Keratinocyte (primary cell): ENCODE results near the gene DMXL1. TPM values are rescaled to one million over a fixed set of nuclear protein-coding genes. Genes with fewer than 3 reads are reported as not detected.

Experiments used
- DNase-seq: peaks from one replicate; pipeline ENCODE4 v3.0.0-alpha.2; 2011; ENCODE audit warnings: low read depth, missing footprints, low spot score
- FAIRE-seq: peaks from 2 replicates; lab custom pipeline; 2011; peaks lifted over from hg19 to GRCh38; lab: Jason Lieb, UNC
- H2AFZ ChIP-seq: 2 replicates; pipeline ENCODE4 v1.6.0; 2012; ENCODE audit warnings: low read length, control low read depth, inconsistent platforms; ENCODE audit not compliant: control insufficient read depth
- H3K27ac ChIP-seq: 2 replicates; pipeline ENCODE4 v1.5.1; 2011; ENCODE audit warnings: low read length; ENCODE audit not compliant: control insufficient read depth, insufficient read depth
- H3K27me3 ChIP-seq: 3 replicates; pipeline ENCODE4 v1.6.0; 2011; ENCODE audit warnings: low read length; ENCODE audit not compliant: control insufficient read depth, insufficient read depth; ENCODE audit errors: extremely low read depth
- H3K36me3 ChIP-seq, 2 experiments: 2 replicates in 1 of 2; 3 replicates in 1 of 2; pipeline ENCODE4 v1.5.1; 2011; ENCODE audit warnings: low read length in 2 of 2, mild to moderate bottlenecking in 1 of 2; ENCODE audit not compliant: control insufficient read depth in 2 of 2, insufficient read depth in 2 of 2; ENCODE audit errors: extremely low read depth in 1 of 2
- H3K4me1 ChIP-seq: 3 replicates; pipeline ENCODE4 v1.5.1; 2011; ENCODE audit warnings: low read length; ENCODE audit not compliant: control insufficient read depth, insufficient read depth; ENCODE audit errors: extremely low read depth
- H3K4me2 ChIP-seq: 3 replicates; pipeline ENCODE4 v1.6.0; 2011; ENCODE audit warnings: low read depth, low read length; ENCODE audit not compliant: control insufficient read depth, insufficient read depth; ENCODE audit errors: extremely low read depth
- H3K4me3 ChIP-seq, 3 experiments: fragments of 200-600 bp in 1 of 3; sonication (generic) in 1 of 3; 2 replicates in 2 of 3; 3 replicates in 1 of 3; pipeline ENCODE4 v1.5.1; 2011 to 2016; ENCODE audit warnings: low read length in 3 of 3, mild to moderate bottlenecking in 3 of 3, control low read depth in 2 of 3, inconsistent platforms in 1 of 3, low read depth in 1 of 3, mixed read lengths in 1 of 3, mixed run types in 1 of 3, moderate library complexity in 1 of 3; ENCODE audit not compliant: control insufficient read depth in 2 of 3, insufficient read depth in 2 of 3; ENCODE audit errors: extremely low read depth in 1 of 3
- H3K79me2 ChIP-seq: 2 replicates; pipeline ENCODE4 v1.6.0; 2012; ENCODE audit warnings: low read length; ENCODE audit not compliant: control insufficient read depth, insufficient read depth
- H3K9ac ChIP-seq: 3 replicates; pipeline ENCODE4 v1.6.0; 2011; ENCODE audit warnings: low read length; ENCODE audit not compliant: control insufficient read depth, insufficient read depth; ENCODE audit errors: extremely low read depth
- H3K9me1 ChIP-seq: 3 replicates; pipeline ENCODE4 v1.6.0; 2011; ENCODE audit warnings: low read length; ENCODE audit not compliant: control insufficient read depth, insufficient read depth; ENCODE audit errors: extremely low read depth
- H3K9me3 ChIP-seq: 2 replicates; pipeline ENCODE4 v1.5.1; 2012; ENCODE audit warnings: low read depth, low read length; ENCODE audit not compliant: control insufficient read depth
- H4K20me1 ChIP-seq: 3 replicates; pipeline ENCODE4 v1.6.0; 2011; ENCODE audit warnings: low read length; ENCODE audit not compliant: control insufficient read depth, insufficient read depth; ENCODE audit errors: extremely low read depth
- CTCF ChIP-seq, 3 experiments: IDR thresholded peaks in 1 of 3; conservative IDR thresholded peaks in 1 of 3; optimal IDR thresholded peaks in 1 of 3; 2 replicates in 2 of 3; 3 replicates in 1 of 3; pipeline versions ENCODE3 to v1.5.1; 2011; ENCODE audit warnings: low read length in 3 of 3, mild to moderate bottlenecking in 3 of 3, moderate library complexity in 2 of 3, control low read depth in 1 of 3, inconsistent platforms in 1 of 3; ENCODE audit not compliant: insufficient read depth in 2 of 3; ENCODE audit errors: extremely low read depth in 1 of 3
- EZH2 ChIP-seq: IDR thresholded peaks from one replicate; pipeline ENCODE4 v1.6.1; 2012; ENCODE audit warnings: inconsistent platforms, mild to moderate bottlenecking, low read length, moderate library complexity
- dilution Hi-C: fragments of 300-500 bp; cut with MboI; formaldehyde crosslinking; loops from one replicate; pipeline ENCODE4 v1.7.0; 2020; ENCODE audit warnings: low sequenced_read_pairs; ENCODE audit not compliant: extremely low pct_ligation_motif_present
- polyA plus RNA-seq, 5 experiments: library from polyadenylated mRNA; depleted of rRNA in 3 of 5; stranded (reverse) in 3 of 5; stranded (forward) in 1 of 5; unstranded in 1 of 5; fragments of >200 nt; gene quantifications; 1 replicate in 1 of 5; 2 replicates in 3 of 5; 3 replicates in 1 of 5; pipeline versions ENCODE4 v1.2.1 to v1.2.3, GENCODE V29; 2011 to 2012; ENCODE audit warnings: missing spikeins in 2 of 5, low read depth in 1 of 5, low replicate concordance in 1 of 5

Gene DMXL1
- polyA plus RNA-seq, 1 donor (not counting 4 experiments of a cell fraction or from before 2014, with no cell fraction given) = 13.1 TPM

- H2AFZ ChIP-seq = no peak overlapping the region
- FAIRE-seq = peak; percentile 79
- no peaks in the 10 kb centered on the region for H3K36me3 ChIP-seq
- H3K27me3 ChIP-seq = no peaks in the 10 kb centered on the region
- dilution Hi-C loops = no loop called here
- H3K79me2 ChIP-seq = peaks cover 6% of the 10 kb centered on the region
- no peaks in the 10 kb centered on the region for H4K20me1 ChIP-seq
- H3K27ac ChIP-seq = no peak overlapping the region
- TF ChIP-seq EZH2 (no peak), CTCF (optimal IDR thresholded peaks at IDR 0.05 in 1 of 3, IDR thresholded peaks at IDR 0.05 in 1 of 3, conservative IDR thresholded peaks at IDR 0.05 in 1 of 3; ENCODE audit: extremely low read depth in 1 of 3, insufficient read depth in 2 of 3, low read length in 3 of 3) (no peak)
- H3K4me3 ChIP-seq = no peak overlapping the region
- no peaks in the 10 kb centered on the region for H3K9me3 ChIP-seq
- H3K4me2 ChIP-seq = peak overlapping the region; percentile 11
- no peaks in the 10 kb centered on the region for H3K9me1 ChIP-seq
- peaks cover 12% of the 10 kb centered on the region for H3K4me1 ChIP-seq
- no peak overlapping the region for H3K9ac ChIP-seq
- DNase-seq = no peak
Measured at GRCh38 chr5:119079318-119079921, 8.5 kb downstream of the DMXL1 start.

- Histone ChIP-seq H3K9ac (no peak overlapping the region), H3K79me2 (peaks cover 3% of the 10 kb centered on the region), H3K27ac (no peak overlapping the region), H3K9me1 (no peaks in the 10 kb centered on the region), H3K4me2 (no peak overlapping the region), H3K27me3 (no peaks in the 10 kb centered on the region), H2AFZ (no peak overlapping the region), H3K4me3 (no peak overlapping the region), H4K20me1 (no peaks in the 10 kb centered on the region), H3K36me3 (no peaks in the 10 kb centered on the region), H3K9me3 (no peaks in the 10 kb centered on the region), H3K4me1 (peaks cover 12% of the 10 kb centered on the region)
- DNase-seq (no peak), FAIRE-seq (no peak)
- no peak for TF ChIP-seq CTCF (optimal IDR thresholded peaks at IDR 0.05 in 1 of 3, IDR thresholded peaks at IDR 0.05 in 1 of 3, conservative IDR thresholded peaks at IDR 0.05 in 1 of 3; ENCODE audit: extremely low read depth in 1 of 3, insufficient read depth in 2 of 3, low read length in 3 of 3)
- dilution Hi-C loops = no loop called here
Measured at GRCh38 chr5:119080936-119081335, 10.0 kb downstream of the DMXL1 start.
